Ectodermal cell (in vitro differentiated cells): Measurements from ENCODE around the gene TMEM168.

ENCODE experiments used
- H3K27ac ChIP-seq: 2 replicates; pipeline ENCODE4 v1.7.0; 2013; ENCODE audit warnings: mild to moderate bottlenecking, low read depth, low read length; ENCODE audit not compliant: insufficient read depth, poor library complexity, severe bottlenecking
- H3K27me3 ChIP-seq: 2 replicates; pipeline ENCODE4 v1.7.0; 2013; ENCODE audit warnings: mild to moderate bottlenecking, low read length; ENCODE audit not compliant: insufficient read depth, control insufficient read depth, poor library complexity, severe bottlenecking
- H3K36me3 ChIP-seq: one replicate; pipeline ENCODE4 v1.7.0; 2013; ENCODE audit warnings: low read length; ENCODE audit not compliant: control insufficient read depth, insufficient read depth
- H3K4me1 ChIP-seq: one replicate; pipeline ENCODE4 v1.7.0; 2013; ENCODE audit warnings: low read length; ENCODE audit not compliant: control insufficient read depth, insufficient read depth
- H3K4me3 ChIP-seq: 2 replicates; pipeline ENCODE4 v1.7.0; 2013; ENCODE audit warnings: low read depth, low read length, control low read depth; ENCODE audit not compliant: insufficient read depth
- H3K9me3 ChIP-seq: 2 replicates; pipeline ENCODE4 v1.7.0; 2013; ENCODE audit warnings: mild to moderate bottlenecking, low read length, moderate library complexity; ENCODE audit not compliant: control insufficient read depth
- WGBS, 2 experiments: methylation state at CpG; one replicate each; pipeline ENCODE4 v1.1.7; 2013; ENCODE audit warnings: missing lambda C conversion rate in 2 of 2; 5-methylcytosine and 5-hydroxymethylcytosine counted together

TMEM168 gene

GRCh38 chr7:112781558-112781957 lies 8.6 kb downstream of the TMEM168 start:
- 95 to 100% methylated on average over 3 of the region's 3 CpGs for WGBS, 2 experiments
- no peaks in the 10 kb centered on the region for H3K36me3 ChIP-seq
- H3K4me3 ChIP-seq = no peak overlapping the region
- H3K27me3 ChIP-seq = no peaks in the 10 kb centered on the region
- no peaks in the 10 kb centered on the region for H3K4me1 ChIP-seq
- no peak overlapping the region for H3K27ac ChIP-seq
- H3K9me3 ChIP-seq = no peaks in the 10 kb centered on the region

DNA sequence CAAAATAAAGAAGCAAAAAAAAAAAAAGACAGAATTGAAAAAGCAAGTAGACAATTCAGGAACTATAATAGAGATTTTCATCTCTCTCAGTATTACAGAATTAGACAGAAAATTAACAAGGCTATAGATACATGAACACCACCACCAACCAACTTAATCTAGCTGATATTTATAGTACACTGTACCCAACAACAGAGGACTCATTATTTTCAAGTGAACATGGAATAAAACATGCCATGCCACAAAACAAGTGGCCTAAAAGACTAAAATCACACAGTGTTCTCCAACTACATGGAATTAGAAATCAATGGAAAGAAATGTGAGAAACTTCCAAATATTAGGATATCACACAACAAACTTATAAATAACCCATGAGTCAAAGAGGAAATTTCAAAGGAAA lies 9.1 kb downstream of the TMEM168 start:
- Histone ChIP-seq H3K27me3 (no peaks in the 10 kb centered on the region), H3K4me3 (no peak overlapping the region), H3K27ac (no peak overlapping the region)

DNA sequence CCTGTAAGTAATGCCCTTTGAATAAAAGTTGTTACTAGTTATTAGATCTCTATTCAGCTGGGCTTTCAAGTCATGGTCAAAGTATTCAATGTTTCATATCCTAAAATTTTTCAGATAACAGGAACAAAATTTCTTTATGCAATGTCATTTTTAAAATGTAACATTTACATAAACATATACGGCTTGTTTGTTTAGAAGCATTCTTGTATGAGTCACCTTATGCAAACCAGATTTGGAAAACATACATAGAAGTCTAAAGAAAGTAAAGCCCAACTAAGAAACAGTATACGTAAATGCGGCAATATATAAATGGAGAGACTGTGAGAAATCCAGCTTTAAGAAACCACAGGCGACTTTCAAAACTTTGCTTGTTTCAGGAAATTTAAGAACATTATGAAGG lies 10.5 kb downstream of the TMEM168 start:
- no peaks in the 10 kb centered on the region for H3K27me3 ChIP-seq
- no peaks in the 10 kb centered on the region for H3K4me1 ChIP-seq
- no peaks in the 10 kb centered on the region for H3K9me3 ChIP-seq
- no peaks in the 10 kb centered on the region for H3K36me3 ChIP-seq
- 96 to 99% methylated on average over 4 of the region's 4 CpGs for WGBS, 2 experiments
- H3K27ac ChIP-seq = no peak overlapping the region
- no peak overlapping the region for H3K4me3 ChIP-seq

More for the DNA sequence above, 9.1 kb downstream of the TMEM168 start:
- no peaks in the 10 kb centered on the region for H3K4me1 ChIP-seq
- H3K36me3 ChIP-seq = no peaks in the 10 kb centered on the region
- H3K9me3 ChIP-seq = no peaks in the 10 kb centered on the region

- no peaks in the 10 kb centered on the region for H3K27me3 ChIP-seq
- H3K36me3 ChIP-seq = no peaks in the 10 kb centered on the region
- no peaks in the 10 kb centered on the region for H3K4me1 ChIP-seq
- no peak overlapping the region for H3K27ac ChIP-seq
- H3K4me3 ChIP-seq = no peak overlapping the region
- H3K9me3 ChIP-seq = no peaks in the 10 kb centered on the region
Observed at GRCh38 chr7:112777406-112777805, 12.8 kb downstream of the TMEM168 start.

- no peaks in the 10 kb centered on the region for H3K27me3 ChIP-seq
Observed at GRCh38 chr7:112771166-112771565, 19.0 kb downstream of the TMEM168 start.

DNA sequence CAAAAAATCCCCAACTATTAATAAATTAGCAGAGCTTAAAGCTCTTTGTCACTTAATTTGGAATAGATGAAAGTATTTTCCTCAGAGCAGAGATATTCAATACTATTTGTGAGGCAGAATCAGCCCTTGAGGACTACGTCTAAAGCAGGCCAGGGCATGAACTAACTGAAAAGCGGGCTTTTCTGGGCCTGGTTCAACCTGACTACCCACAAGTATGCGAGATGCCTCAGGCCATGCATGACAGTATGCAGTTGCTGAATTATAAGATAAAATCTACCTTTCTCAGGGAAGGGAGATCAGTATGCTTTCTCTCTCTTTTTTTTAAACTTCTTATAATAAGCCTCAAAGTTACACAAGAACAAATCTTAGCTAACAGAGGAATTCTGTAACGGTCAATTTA lies 20.1 kb downstream of the TMEM168 start:
- WGBS, 2 experiments = 91 to 93% methylated on average over 4 of the region's 4 CpGs
- Histone ChIP-seq H3K27ac (no peak overlapping the region), H3K4me3 (no peak overlapping the region), H3K9me3 (no peaks in the 10 kb centered on the region), H3K4me1 (no peaks in the 10 kb centered on the region), H3K27me3 (no peaks in the 10 kb centered on the region), H3K36me3 (no peaks in the 10 kb centered on the region)

More at GRCh38 chr7:112771166-112771565, 19.0 kb downstream of the TMEM168 start:
- Histone ChIP-seq H3K9me3 (no peaks in the 10 kb centered on the region), H3K36me3 (no peaks in the 10 kb centered on the region), H3K4me3 (no peak overlapping the region), H3K27ac (no peak overlapping the region), H3K4me1 (no peaks in the 10 kb centered on the region)
- 100% methylated on average over 1 of the region's 1 CpG; no CpG with 5 or more reads in 1 of the 2 experiments for WGBS, 2 experiments

- H3K27me3 ChIP-seq = no peaks in the 10 kb centered on the region
- H3K4me1 ChIP-seq = no peaks in the 10 kb centered on the region
- no peak overlapping the region for H3K4me3 ChIP-seq
- 83 to 100% methylated on average over 1 of the region's 1 CpG for WGBS, 2 experiments
- H3K9me3 ChIP-seq = no peaks in the 10 kb centered on the region
- H3K36me3 ChIP-seq = no peaks in the 10 kb centered on the region
- H3K27ac ChIP-seq = no peak overlapping the region
Observed at GRCh38 chr7:112765105-112765504, 25.1 kb downstream of the TMEM168 start.

GRCh38 chr7:112763996-112764395 lies 26.2 kb downstream of the TMEM168 start:
- Histone ChIP-seq H3K4me1 (no peaks in the 10 kb centered on the region), H3K27ac (no peak overlapping the region), H3K36me3 (no peaks in the 10 kb centered on the region), H3K4me3 (no peak overlapping the region), H3K9me3 (no peaks in the 10 kb centered on the region), H3K27me3 (no peaks in the 10 kb centered on the region)

GRCh38 chr7:112763298-112763697 lies 26.9 kb downstream of the TMEM168 start:
- Histone ChIP-seq H3K4me3 (no peak overlapping the region), H3K27me3 (no peaks in the 10 kb centered on the region), H3K9me3 (no peaks in the 10 kb centered on the region), H3K27ac (no peak overlapping the region), H3K4me1 (no peaks in the 10 kb centered on the region), H3K36me3 (no peaks in the 10 kb centered on the region)
- 91 to 96% methylated on average over 3 of the region's 3 CpGs for WGBS, 2 experiments

GRCh38 chr7:112759905-112760304 lies 30.3 kb downstream of the TMEM168 start:
- no peaks in the 10 kb centered on the region for H3K36me3 ChIP-seq
- 92 to 93% methylated on average over 3 of the region's 3 CpGs for WGBS, 2 experiments
- no peaks in the 10 kb centered on the region for H3K9me3 ChIP-seq
- H3K4me3 ChIP-seq = no peak overlapping the region
- no peaks in the 10 kb centered on the region for H3K27me3 ChIP-seq
- H3K27ac ChIP-seq = no peak overlapping the region
- no peaks in the 10 kb centered on the region for H3K4me1 ChIP-seq

- no peaks in the 10 kb centered on the region for H3K4me1 ChIP-seq
- no peak overlapping the region for H3K27ac ChIP-seq
- H3K27me3 ChIP-seq = no peaks in the 10 kb centered on the region
- WGBS, 2 experiments = 92 to 95% methylated on average over 2 of the region's 2 CpGs
- no peaks in the 10 kb centered on the region for H3K36me3 ChIP-seq
- no peaks in the 10 kb centered on the region for H3K9me3 ChIP-seq
- no peak overlapping the region for H3K4me3 ChIP-seq
Observed at GRCh38 chr7:112757337-112757736, 32.9 kb downstream of the TMEM168 start.
